Fibroblast of skin of back (primary cell): ENCODE measurements around the gene TBC1D22A.

Experiments
- DNase-seq: peaks from one replicate; pipeline ENCODE4 v3.0.0-alpha.2; 2013

The TBC1D22A gene

GRCh38 chr22:47194476-47195155 lies 432.2 kb downstream of the TBC1D22A start:
- DNase-seq, result no peak

DNA sequence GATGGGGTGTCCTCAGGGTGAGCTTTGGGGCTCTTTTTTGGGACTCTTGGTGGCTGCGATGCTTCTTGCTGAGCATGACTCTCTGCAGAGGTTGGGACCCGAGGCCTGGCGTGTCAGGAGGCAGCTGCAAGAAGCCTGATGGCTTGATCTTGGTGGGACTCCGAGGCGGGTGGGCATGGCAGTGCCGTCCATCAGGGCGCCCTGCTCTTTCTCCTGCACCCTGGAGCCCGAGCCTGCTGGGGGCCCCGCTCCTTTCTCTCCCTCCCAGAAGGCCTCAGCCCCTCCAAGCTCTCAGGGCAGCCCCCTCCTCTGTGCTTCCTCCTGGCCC lies 432.7 kb downstream of the TBC1D22A start:
- no peak for DNase-seq

- DNase-seq, result no peak
Measured at GRCh38 chr22:47195484-47196165, 433.2 kb downstream of the TBC1D22A start.

GRCh38 chr22:47196166-47196849 lies 433.9 kb downstream of the TBC1D22A start:
- no peak for DNase-seq

- DNase-seq, result no peak
Measured at GRCh38 chr22:47196881-47197772, 434.7 kb downstream of the TBC1D22A start.

DNA sequence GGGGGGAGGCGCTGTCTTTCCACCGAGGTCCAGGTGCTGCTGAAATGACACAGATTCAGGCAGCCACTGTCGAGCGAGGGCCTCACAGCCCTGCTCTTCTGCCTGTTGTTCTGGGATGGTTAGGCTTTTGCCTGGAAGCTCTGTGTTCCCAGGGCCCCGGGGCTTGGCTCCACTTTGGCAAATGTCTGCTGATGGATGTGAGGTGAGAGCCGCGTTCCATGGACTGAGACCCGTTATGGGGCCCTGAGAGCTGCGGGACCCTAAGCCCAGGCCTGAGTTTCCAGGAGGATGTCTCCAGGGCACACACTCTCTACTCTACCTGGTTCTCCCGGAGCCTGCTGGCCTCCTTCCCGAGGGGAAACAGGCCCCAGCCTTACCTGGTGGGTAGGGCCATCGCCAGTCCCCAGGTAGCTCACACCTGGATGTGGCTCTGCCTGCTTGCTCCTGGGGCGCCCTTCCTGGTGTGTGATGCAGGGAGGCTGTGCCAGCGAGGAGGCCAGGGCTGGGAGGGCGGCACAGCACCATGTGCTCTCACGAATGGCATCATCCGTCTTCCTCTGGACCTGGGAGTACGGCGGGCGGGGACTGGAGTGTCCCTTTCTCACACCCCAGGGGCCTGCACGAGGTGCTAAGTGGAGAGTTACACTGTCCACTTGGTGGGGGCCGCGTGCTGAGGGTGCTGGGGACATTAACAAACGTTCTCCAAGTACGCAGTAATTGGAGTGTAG lies 435.5 kb downstream of the TBC1D22A start:
- DNase-seq, result no peak

- no peak for DNase-seq
Measured at GRCh38 chr22:47198801-47199251, 436.4 kb downstream of the TBC1D22A start.

- DNase-seq, result no peak
Measured at GRCh38 chr22:47199261-47199978, 437.0 kb downstream of the TBC1D22A start.

DNA sequence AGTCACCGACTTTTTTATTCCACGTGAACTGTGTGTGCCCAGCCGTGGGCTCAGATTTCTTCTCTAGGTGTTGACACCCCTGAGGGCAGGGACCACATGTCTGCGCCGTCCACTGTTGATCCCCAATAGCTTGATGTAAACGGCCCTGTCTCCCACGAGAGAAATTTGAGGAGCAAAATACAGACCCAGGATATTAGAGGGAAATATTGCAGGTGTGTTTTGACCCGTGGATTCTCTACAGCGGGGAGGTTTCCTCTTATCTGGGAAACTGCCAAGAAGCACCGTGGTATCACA lies 437.5 kb downstream of the TBC1D22A start:
- no peak for DNase-seq

DNA sequence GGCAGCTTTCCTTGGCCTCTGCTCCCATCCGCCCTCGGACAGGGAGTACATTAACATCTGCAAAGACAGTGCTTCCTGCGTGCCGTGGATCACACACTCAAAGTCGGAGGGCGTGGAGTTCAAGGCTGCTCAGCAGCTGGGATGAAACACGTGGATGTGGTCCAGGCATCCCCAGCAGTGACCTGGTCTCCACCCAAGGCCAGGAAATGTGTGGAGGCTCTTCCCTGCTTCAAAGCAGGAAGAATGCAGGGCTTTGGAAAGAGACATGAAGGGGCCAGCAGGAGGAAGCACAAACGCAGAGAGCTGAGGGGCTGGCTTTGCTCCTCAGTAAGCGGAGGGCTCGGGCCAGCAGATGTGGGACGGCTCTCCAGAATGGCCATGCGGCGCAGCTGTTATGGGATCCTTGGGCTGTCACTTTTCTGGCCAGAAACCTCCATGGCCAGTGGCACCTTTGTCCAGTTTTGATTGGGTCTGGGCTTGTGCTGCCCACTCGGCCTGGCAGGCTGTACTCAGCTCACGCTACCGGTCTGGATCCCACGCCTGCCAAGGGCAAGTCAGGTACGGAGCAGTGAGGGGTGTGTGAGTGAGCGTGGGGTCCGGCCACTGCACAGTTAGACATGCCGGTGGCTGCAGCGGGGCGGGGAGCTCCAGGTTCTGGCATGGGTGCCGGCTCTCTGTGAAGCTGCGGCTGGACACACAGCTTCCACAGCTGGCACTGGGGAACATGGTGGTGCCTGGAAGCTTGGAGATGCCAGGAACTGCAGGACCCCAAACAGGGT lies 438.0 kb downstream of the TBC1D22A start:
- no peak for DNase-seq

- DNase-seq, result no peak
Measured at GRCh38 chr22:47201186-47201995, 438.9 kb downstream of the TBC1D22A start.

- DNase-seq, result no peak
Measured at GRCh38 chr22:47201996-47202818, 439.8 kb downstream of the TBC1D22A start.

GRCh38 chr22:47202819-47203553 lies 440.5 kb downstream of the TBC1D22A start:
- DNase-seq, result no peak

DNA sequence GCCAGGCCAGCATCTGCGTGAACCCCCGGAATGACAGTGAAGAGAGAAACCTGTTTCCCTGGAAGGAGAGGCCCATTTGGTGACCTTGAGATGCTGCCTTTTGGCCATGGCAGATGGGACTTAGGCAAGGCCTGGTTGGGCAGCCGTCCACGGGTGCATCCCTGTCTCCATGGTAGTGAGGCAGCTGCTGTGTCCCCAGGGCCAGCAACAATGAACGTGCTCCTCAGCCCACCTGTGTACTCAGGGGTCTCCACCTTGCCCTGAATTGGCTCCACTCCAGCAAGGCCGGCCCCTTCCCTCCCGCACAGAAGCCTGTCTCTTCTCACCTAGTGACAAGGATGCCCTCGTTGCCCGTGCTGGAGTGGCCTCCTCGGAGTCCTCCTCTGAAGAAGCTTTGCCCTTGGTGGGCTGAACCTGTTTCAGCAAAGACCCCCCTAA lies 441.1 kb downstream of the TBC1D22A start:
- DNase-seq, result no peak

GRCh38 chr22:47204002-47204979 lies 441.8 kb downstream of the TBC1D22A start:
- no peak for DNase-seq

DNA sequence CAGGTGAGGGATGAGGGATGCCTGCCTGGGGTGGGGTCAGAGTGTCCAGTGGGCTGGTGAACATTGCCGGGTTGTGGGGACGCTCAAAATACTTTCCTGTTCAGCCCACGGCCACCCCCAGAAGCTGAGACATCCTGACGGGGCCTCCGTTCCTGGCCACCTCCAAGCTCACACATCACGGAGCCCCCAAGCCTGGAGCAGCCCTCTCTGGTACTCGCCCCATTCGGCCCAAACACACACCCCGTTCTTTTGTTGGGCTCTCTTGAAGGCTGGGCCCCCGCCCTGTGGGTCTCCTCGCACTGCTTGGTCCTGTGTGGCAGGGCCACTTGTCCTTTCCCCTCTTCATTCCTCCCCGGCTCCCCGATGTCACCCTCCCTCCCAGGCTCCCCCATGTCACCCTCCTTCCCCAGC lies 442.6 kb downstream of the TBC1D22A start:
- no peak for DNase-seq

DNA sequence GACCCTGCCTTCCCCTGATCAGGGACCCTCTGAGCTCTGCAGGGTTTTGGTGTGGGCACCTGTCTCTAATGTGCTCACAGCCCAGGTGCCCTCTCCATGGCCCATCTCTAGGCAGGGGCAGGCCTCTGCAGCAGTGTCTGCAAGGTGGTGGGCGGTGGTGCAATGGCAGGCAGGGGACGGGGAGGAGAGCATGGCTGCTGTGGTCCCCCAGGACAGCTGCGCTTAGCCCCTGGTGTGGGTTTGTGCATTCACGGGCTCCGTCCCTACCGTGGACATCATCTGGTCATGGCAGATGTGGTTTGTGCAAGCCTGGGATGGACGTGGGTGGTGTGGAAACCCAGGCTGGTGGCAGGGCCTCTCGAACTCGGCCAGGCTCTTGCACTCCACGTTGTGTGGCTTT lies 443.1 kb downstream of the TBC1D22A start:
- no peak for DNase-seq
